GM19035 (cell line): Measurements from ENCODE around the gene ZNF605.
"Not testable (repeated sequence)": the region's sequence is repeated elsewhere in the genome, so short reads cannot be mapped to it uniquely, and the experiment has no call there.

Source experiments
- ATAC-seq: cut with Tn5 transposase; IDR thresholded peaks from one replicate; pipeline ENCODE4 v1.9.1; 2021; ENCODE audit not compliant: unreplicated experiment

Gene ZNF605

DNA sequence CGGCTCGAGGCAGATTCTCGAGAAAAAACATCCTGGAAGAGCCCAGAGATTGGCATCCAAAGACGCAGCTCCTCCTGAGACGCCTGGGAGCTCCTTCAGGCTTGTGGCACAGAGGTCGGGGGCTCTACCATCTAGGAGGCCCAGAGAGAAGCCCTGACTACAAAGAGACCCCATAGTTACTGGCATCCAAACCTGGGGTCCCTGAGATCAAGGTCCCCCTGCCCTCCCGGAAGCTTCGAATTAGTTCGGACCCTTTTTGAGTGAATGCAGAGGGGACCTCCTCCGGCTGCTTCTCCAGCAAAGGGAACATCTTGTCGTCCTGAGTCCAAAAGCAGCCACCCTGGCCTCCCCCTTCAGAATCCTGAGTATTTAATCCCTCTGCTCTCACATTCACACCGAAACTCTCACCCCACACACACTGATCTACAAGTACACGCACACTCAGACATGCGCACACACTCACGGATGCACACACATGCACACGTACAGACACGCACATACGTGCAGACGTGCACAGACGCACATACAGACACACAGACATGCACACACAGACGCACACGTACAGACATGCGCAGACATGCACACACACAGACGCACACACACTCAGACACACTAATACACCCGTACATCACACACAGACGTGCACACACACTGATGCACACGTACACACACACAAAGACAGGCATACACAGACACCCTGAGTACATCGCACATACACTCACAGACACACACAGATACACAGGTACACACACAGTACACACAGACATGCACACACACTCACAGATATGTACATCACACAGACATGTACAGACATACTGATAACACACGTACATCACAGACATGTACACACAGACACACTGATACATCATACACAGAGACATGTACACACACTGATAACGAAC is 5.9 kb downstream of the ZNF605 start:
- ATAC-seq, result no peak

DNA sequence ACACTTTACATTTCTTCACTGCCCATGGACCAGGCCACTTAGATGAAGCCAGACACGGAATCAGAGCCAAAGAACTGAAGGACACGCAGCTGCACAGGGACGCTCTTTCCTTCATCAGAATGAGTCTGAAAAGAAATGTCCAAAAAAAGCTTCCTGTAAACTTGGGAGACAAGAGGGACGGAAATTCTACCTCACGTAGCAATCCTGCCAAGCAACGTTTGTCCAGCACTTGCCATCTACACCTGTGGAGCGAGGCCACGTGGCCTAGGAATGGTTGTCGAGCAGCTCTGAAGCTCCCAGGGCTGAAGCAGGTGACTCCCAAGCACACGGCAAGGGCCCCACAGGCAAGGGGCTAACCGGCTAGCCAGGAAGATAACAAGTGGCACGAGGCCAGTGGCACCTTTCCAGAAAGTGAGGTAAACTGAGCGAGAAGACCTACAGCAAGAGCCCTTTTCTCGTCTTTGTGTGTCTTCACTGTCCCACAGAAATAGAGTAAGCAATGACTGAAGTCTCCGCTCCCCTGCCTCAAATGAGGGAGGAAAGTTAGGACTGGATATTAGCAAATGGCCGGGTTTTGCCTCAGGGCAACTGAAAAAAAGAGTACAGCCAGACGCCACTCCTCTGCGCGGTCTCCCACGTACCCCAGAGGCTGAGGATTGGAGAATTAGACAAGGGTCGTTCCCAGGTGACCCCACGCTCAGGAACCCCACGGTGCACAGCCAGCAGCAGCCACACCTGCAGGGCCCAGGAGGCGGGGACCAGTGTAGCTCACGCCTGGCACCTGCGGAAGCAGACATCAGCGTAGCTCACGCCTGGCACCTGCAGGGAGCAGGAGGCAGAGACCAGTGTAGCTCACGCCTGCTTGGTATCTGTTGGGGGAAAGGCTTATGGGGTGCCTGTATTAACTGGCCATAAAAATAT is 7.7 kb downstream of the ZNF605 start:
- ATAC-seq, result no peak

DNA sequence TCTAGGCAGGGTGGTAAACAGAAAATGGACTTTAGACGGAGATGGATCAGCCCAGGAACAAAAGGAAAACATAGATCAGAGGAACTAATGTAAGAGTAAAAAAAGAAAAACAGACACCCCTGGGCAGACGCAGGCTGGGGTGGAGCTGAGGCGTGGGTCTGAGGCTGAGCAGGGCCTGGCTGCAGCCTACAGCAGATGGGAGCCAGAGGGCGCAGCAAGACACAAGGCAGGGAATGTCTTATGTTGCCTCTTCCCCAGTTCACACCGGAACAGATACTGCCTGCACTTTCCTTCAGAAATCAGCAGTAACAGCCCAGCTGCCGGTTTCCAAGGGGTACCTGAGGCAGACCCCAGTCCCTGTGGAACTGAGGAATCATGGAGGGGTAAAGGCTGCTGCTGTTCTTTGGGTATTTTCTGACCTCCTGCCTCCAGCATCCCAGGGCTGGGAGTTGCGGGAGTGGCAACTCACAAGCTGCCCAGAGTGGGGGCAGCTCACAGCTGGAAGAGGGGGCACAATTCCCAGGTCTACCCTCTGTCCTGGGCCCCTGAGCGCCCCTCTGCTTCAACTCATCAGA is 9.8 kb downstream of the ZNF605 start:
- ATAC-seq, result no peak

DNA sequence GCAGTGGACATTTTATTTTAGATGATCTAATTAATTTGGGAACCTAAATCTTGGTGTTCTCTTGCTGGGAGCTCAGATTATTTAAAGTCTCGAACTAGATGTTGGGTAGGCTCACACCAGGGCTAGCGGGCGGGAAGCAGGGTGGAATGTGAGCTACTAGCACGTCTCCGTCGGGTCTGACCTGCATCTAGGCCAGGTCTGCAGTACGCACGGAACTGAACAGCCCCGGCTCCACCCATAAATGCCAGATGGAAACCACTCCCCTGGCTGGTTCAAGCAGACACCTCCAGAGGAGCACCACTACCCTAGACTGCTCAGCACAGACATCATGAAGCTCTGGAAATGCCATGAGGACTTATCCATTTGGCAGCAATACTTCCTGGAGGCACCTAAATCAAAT is 10.3 kb downstream of the ZNF605 start:
- ATAC-seq, result no peak

DNA sequence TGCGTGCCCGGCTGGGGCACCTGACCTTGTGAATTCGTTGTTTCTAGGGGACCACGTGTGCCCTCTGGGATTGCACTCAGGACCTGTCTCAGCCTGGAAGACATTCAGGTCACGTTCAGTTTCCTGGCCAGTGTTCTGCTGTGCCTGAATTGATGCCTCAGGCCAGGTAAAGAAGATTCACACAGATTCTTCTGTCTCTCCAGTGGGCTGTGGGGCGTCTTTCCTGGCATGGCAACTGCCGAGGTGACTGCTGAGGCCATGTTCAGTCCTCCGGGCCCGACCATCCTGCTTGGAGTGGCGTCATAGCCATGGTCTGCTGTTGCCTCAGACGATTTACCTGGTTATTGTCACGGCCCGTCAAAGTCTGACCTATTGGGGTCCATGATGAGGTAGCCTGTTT is 13.5 kb downstream of the ZNF605 start:
- ATAC-seq, result no peak

DNA sequence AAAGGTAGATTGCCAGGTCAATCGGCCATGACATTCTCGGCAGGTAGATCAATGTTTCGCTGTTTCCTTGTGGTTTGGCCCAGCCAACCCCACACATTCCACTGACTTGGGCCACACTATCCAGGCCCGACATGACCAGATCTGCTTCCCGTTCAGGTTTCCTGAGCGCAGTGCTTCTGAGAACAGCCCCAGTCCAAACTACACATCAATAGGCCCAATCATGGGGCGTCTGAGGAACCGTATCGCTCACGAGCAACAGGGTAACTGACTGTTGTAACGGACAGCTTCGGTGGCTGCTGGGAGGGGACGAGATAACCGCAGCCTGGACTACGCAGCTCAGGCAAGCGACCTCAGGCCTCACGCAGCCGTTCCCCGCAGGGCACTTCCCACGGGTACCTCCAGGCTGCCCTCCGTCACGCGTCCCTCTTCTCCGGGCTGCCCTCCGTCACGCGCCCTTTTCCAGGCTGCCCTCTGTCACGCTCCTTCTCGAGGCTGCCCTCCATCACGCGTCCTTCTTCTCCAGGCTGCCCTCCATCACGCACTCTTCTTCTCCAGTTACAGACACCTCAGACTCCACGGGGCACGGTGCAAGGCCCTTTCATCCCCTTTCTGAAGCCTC is 14.7 kb downstream of the ZNF605 start:
- no peak for ATAC-seq

DNA sequence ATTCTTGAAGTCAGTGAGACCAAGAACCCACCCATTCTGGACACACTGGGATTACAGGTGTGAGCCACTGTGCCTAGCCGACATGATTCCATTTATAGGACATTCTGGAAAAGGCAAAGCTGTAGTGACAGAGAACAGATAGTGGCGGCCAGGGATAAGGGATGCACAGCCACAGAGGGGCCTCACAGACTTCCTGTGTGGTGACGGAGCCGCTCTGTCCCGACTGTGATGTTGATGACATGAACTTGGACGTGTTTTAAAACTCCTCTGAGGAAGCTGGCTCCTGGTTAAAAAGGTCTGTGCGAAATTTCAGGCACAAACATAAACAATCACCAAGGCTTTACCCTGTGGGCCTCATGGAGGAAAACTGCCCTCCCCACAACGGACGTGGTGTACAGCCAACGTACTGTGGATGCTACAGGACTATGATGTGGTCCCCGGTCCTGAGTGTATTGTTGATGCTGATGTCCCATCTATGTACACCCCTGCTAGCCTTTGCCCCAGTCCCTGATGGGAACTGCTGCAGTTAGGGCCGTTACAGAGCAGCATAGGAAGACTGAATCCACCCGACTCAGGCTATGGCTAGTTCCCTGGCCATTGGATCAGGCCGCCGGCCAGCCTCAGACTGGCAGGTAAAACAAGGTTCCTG is 15.9 kb downstream of the ZNF605 start:
- no peak for ATAC-seq

DNA sequence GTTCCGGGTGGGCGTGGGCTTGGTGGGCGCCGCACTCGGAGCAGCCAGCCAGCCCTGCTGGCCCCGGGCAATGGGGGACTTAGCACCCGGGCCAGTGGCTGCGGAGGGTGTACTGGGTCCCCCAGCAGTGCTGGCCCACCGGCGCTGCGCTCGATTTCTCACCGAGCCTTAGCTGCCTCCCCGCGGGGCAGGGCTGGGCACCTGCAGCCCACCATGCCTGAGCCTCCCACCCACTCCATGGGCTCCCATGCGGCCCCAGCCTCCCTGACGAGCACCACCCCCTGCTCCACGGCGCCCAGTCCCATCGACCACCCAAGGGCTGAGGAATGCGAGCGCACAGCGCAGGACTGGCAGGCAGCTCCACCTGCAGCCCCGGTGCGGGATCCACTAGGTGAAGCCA is 17.3 kb downstream of the ZNF605 start:
- ATAC-seq, result not testable (repeated sequence)

DNA sequence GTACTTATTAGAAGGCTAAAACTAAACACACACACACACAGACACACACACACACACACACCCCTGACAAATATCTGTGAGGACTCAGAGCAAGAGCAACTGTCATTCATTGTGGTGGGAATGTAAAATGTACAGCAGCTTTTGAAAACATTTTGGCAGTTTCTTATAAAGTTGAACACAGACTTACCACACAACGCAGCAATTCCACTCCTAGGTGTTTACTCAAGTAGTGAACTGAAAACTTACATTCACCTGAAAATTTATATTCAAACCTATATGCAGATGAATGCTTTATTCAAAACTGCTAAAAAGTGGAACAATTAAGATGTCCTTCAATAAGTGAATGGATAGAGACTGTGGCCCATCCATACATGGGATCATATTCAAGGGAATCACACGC is 18.6 kb downstream of the ZNF605 start:
- ATAC-seq, result no peak

DNA sequence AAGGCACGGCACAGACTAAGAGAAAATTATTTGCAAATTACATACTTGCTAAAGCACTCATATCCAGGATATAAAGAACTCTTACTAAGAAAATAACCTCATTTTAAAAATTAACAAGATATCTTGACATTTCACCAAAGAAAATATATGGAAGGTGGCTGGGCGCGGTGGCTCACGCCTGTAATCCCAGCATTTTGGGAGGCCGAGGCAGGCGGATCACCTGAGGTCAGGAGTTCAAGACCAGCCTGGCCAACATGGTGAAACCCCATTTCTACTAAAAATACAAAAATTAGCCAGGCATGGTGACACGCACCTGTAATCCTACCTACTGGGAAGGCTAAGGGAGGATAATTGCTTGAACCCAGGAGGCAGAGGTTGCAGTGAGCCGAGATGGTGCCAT is 19.2 kb downstream of the ZNF605 start:
- ATAC-seq, result not testable (repeated sequence)

DNA sequence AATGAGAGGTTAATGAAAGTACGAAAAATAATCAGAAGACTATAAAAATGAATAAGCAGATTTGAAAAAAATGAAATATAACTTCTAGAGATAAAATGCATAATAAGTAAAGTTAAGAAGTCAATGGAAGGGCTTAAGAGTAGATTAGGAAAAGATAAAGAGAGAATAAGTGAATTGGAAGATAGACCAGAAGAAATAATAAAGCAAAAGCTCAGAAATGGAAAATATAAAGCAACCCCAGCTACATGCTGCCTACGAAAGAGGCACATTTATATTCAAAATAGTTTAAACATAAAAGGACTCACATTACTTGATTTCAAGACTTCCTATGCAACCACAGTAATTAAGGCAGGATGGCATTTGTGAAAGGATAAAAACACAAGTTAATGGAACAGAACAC is 19.9 kb downstream of the ZNF605 start:
- ATAC-seq, result no peak

DNA sequence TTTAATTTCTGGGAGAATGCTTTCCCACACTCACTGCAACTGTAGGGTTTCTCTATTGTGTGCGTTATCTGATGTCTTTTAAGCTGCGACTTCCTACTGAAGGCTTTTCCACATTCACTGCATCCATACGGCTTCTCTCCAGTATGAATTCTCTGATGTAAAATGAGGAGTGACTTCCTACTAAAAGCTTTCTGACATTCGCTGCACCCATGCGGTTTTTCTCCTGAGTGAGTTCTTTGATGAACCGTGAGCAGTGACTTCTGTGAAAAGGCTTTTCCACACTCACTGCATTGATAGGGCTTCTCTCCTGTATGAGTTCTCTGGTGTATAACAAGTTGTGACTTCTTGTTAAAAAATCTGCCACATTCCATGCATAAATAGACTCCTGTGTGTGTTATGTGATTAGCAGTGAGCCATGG is 29.7 kb downstream of the ZNF605 start:
- ATAC-seq, result no peak

DNA sequence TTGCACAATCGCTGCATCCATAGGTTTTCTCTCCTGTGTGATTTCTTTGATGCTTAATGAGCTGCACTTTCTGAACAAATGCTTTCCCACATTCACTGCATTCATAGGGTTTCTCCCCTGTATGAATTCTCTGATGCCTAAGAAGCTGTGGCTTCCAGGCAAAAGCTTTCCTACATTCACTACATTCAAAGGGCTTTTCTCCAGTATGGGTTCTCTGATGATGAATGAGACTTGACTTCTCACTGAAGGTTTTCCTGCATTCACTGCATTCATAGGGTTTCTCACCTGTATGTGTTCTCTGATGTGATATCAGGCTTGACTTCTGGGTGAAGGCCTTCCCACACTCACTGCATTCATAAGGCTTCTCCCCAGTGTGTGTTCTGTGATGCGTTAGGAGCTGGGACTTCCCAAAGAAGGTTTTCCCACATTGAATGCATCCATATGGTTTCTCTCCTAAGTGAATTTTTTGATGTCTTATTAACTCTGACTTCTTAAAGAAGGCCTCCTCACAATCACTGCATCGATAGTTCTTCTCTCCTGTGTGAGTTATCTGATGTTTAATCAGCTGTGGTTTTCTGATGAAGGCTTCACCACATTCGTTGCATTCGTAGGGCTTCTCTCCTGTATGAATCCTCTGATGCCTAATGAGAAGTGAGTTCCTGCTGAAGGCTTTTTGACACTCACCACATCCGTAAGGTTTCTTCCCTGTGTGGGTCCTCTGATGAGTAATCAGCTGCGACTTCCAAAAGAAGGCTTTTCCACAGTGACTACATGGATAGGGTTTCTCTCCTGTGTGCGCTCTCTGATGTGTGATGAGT is 30.3 kb downstream of the ZNF605 start:
- no peak for ATAC-seq

DNA sequence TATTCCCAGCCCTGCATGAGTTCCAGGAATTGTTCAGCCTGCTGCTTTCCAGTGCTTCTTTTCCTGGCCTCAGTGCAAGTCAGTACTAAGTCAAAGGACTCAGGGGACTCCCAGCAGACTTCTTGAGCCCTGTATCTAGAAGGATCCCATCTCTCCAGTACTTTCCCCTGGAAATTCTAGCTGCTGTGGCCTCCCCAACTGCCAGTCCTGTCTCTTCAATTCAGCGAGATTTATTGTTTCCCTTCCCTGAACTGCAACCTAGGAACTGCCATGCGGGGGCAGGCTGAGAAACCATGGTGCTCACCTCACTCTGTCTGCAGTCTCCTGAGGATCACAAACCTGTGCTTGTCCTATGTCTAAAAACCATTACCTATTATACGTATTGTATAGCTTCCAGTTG is 31.8 kb downstream of the ZNF605 start:
- no peak for ATAC-seq

DNA sequence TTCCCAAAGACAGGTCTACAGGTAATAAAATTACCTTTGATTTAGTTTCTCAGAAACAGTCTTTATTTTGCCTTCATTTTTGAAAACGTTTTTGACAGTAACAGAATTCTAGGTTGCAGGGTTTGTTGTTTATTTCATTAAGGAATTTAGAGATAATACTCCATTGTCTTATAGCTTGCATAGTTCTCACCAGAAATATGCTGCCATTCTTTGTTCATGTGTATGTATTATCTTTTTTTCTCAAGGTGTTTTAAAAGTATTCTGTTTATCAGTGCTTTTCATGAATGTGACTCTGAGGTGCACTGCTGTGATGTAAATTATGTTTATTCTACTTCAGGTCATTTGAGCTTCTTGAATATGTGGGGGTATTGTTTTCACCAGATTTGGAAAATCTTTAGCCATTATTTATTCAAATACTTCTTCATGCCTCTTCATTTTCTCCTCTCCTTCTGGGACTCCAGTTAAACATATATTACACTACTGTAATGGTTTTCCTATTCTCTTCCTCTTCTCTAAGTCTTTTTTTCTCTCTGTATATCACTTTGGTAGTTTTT is 32.7 kb downstream of the ZNF605 start:
- no peak for ATAC-seq

DNA sequence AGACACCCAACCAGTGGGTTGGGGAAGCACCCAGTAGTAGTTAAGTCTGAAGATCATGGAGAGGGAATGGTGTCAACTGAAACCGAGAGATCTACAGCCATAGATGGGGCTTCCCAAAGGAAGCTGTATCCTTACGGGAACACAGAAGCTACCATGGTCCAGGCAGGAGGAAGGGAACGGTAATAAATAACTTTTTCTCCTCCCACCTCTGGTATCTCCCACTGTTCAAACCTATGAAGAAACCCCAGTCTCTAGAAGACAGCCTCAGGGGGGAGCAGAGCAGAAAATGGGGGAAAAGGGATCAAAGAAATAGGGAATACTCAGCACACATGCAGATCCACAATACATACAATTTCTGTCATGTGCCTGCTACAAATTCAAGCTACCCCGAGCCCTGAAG is 33.4 kb downstream of the ZNF605 start:
- no peak for ATAC-seq

DNA sequence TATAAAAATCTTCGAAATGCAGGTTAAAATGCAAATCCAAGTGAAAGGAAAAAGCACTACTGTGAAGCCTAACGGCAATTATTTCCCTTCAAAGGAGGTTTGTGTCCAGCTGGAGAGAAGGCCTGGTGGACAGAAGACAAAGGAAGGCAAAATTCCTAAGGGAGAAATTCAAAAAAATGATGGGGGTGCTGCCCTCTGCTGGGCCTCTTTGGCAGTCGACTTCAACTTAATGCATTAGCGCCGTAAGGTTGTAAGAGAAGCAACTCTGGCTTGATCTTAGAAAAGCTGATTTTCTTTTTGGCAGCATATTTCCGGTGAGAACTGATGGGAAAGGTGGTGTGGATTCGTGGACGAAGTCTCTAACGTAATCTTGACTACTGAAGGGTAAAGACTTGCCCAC is 34.4 kb downstream of the ZNF605 start:
- ATAC-seq, result no peak

DNA sequence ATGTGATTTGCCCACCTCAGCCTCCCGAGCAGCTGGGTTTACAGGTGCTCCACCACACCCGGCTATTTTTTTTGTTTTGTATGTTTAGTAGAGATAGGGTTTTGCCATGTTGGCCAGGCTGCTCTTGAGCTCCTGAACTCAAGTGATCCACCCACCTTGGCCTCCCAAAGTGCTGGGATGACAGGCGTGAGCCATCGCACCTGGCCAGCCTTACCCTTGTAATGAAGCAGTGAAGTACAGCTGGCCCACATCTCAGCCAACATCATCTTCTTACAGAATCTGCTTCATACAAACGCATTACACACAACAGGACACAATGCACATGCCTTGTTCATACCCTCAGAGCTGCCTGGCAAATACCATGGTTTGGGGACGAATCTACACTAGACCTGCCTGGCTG is 37.4 kb downstream of the ZNF605 start:
- ATAC-seq, result no peak

DNA sequence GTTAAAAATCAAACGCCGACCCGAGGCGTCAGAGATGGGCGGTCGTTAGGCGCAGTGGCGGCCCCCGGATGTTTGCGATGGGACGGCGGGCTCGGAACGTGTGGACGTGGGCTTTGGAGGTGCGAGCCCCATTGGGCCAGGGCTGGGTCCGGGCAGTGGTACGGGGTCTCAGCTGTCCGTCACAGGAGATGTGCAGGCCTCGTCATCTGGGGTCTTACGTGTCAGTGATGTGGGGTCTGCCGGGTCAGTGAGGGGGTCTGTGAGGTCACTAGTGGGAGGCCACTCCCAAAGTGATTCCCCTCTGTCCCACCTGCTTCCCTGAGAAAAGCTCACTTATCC is 47.1 kb downstream of the ZNF605 start:
- ATAC-seq, result peak; percentile 17
